Breast epithelium (tissue), 4 donors: ENCODE results near the gene FAM131C. TPM values are rescaled to one million over a fixed set of nuclear protein-coding genes. Genes with fewer than 3 reads are reported as not detected.
"Not testable (repeated sequence)": the region's sequence is repeated elsewhere in the genome, so short reads cannot be mapped to it uniquely, and the experiment has no call there.

Source experiments
- DNase-seq, 2 donors: peaks; one replicate each; pipeline ENCODE4 v3.0.0-alpha.2; 2019; ENCODE audit warnings: low spot score in 2 of 2
- H3K27ac ChIP-seq, 2 donors: fragments of 200-600 bp; sonication (generic) in 1 of 2; one replicate each; pipeline ENCODE4 v1.5.1; 2016 to 2019; ENCODE audit warnings: mild to moderate bottlenecking in 1 of 2
- H3K27me3 ChIP-seq, 2 donors: fragments of 200-600 bp; sonication (generic) in 1 of 2; one replicate each; pipeline versions ENCODE4 v1.5.1 to v1.6.0; 2017 to 2019; ENCODE audit warnings: control low read depth in 1 of 2, mild to moderate bottlenecking in 1 of 2
- H3K36me3 ChIP-seq: fragments of 200-600 bp; one replicate; pipeline ENCODE4 v1.5.1; 2019
- H3K4me1 ChIP-seq, 2 donors: fragments of 200-600 bp; sonication (generic); one replicate each; pipeline ENCODE4 v1.5.1; 2016 to 2019; ENCODE audit warnings: control low read depth in 1 of 2
- H3K4me3 ChIP-seq, 3 donors: fragments of 200-600 bp; sonication (generic); 1 replicate in 2 of 3; 2 replicates in 1 of 3; pipeline ENCODE4 v1.5.1; 2016 to 2019; ENCODE audit warnings: mild to moderate bottlenecking in 3 of 3, moderate library complexity in 2 of 3
- H3K9me3 ChIP-seq, 2 donors: fragments of 200-600 bp; sonication (generic) in 1 of 2; one replicate each; pipeline ENCODE4 v1.5.1; 2016 to 2019; ENCODE audit warnings: control low read depth in 1 of 2
- POLR2A ChIP-seq: fragments of 450-650 bp; IDR thresholded peaks from one replicate; pipeline ENCODE4 v1.6.1; 2016; ENCODE audit warnings: antibody characterized with exemption, mild to moderate bottlenecking, moderate library complexity
- POLR2AphosphoS5 ChIP-seq, 3 donors: sonication (generic); formaldehyde crosslinking; IDR thresholded peaks; one replicate each; pipeline ENCODE4 v1.6.1; 2017; ENCODE audit warnings: antibody characterized with exemption in 3 of 3
- intact Hi-C: fragments of 100-400 bp; cut with DNase I; formaldehyde crosslinking; loops from one replicate; pipeline ENCODE4 v1.15.1; 2023; ENCODE audit warnings: low total_unique reads
- total RNA-seq, 3 donors: library from RNA; depleted of rRNA; stranded (reverse); fragments of >200 nt; gene quantifications; one replicate each; pipeline ENCODE4 v1.1.0, GENCODE V29; 2016
- TF ChIP-seq, protein P1 (sequence below), 3 donors: fragments of 450-650 bp; IDR thresholded peaks; one replicate each; pipeline ENCODE4 v1.5.1; 2016 to 2017; ENCODE audit warnings: antibody characterized with exemption in 3 of 3, mild to moderate bottlenecking in 3 of 3, moderate library complexity in 3 of 3

FAM131C gene
- total RNA-seq, 3 donors from 2014 or later: not detected

DNA sequence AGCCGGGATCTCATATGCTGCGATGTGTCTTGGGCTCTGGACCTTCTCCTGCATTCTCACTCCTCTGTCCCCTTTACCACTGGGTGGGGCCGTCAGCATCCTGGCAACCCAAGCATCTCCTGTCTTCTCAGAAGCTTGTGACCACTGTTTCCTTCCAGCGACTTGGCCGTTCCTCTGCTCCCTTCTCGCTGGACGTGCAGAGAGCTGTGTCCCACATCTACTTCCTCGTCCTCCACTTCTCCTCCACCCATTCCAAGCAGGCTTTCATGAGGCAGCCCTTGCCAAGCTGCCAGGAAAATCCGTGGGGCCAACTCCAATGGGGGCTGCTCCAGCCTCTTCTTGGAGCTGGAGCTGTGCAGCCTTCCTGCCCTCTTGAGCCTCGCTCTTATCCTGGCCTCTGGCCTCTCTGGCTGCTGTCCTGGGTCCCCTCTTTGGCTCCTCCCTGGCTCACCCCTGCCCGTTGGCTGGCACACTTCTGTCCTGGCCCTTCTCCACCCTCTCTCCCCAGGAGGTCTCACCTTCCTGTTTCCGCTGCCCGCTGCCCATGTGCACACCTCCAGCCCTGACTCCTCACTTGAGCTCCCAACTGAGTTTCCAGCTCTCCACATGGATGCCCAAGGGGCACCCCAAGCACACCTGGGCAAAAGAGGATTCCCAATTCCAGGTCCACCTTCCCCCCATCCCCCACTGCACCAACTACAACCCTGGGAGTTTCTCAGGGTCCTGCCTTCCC is 8.7 kb downstream of the FAM131C start:
- Histone ChIP-seq H3K4me3 (no peak overlapping the region), H3K9me3 (no peaks in the 10 kb centered on the region), H3K36me3 (no peaks in the 10 kb centered on the region), H3K27ac (no peak overlapping the region), H3K27me3 (no peaks in the 10 kb centered on the region), H3K4me1 (peaks cover 0 to 7% of the 10 kb centered on the region in 2 donors)
- no peak for DNase-seq
- intact Hi-C loops: no loop called here
- TF ChIP-seq, protein P1, sequence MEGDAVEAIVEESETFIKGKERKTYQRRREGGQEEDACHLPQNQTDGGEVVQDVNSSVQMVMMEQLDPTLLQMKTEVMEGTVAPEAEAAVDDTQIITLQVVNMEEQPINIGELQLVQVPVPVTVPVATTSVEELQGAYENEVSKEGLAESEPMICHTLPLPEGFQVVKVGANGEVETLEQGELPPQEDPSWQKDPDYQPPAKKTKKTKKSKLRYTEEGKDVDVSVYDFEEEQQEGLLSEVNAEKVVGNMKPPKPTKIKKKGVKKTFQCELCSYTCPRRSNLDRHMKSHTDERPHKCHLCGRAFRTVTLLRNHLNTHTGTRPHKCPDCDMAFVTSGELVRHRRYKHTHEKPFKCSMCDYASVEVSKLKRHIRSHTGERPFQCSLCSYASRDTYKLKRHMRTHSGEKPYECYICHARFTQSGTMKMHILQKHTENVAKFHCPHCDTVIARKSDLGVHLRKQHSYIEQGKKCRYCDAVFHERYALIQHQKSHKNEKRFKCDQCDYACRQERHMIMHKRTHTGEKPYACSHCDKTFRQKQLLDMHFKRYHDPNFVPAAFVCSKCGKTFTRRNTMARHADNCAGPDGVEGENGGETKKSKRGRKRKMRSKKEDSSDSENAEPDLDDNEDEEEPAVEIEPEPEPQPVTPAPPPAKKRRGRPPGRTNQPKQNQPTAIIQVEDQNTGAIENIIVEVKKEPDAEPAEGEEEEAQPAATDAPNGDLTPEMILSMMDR (IDR thresholded peaks at IDR 0.05): no peak
- TF ChIP-seq POLR2A: no peak
- no peak for TF ChIP-seq POLR2AphosphoS5 (IDR thresholded peaks at IDR 0.05)

DNA sequence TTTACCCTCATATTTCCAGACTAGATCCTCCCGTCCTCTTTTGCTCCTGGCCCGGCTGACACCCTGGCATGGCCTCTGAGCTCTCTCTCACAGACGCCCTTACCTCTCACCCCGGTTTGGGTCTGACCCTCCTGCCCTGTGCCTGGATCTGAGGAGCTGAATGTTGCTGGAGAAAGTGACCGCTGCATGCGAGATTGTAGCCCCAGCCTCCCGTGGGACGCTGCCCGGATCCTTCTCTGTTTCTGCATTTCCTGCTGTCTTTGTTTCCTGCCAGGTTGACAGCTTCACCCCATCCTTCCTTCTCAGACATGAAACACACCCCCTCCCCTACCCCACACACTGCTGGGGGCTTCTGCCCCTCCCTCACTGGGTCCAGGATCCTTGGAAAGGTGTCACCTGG is 9.5 kb downstream of the FAM131C start:
- Histone ChIP-seq H3K27ac (no peak overlapping the region), H3K9me3 (no peaks in the 10 kb centered on the region), H3K4me1 (peaks cover 0 to 7% of the 10 kb centered on the region in 2 donors), H3K27me3 (no peaks in the 10 kb centered on the region), H3K4me3 (no peak overlapping the region), H3K36me3 (no peaks in the 10 kb centered on the region)
- TF ChIP-seq, protein P1 (IDR thresholded peaks at IDR 0.05): no peak
- TF ChIP-seq POLR2AphosphoS5 (IDR thresholded peaks at IDR 0.05) (no peak), POLR2A (no peak)
- DNase-seq: no peak
- intact Hi-C loops: no loop called here

DNA sequence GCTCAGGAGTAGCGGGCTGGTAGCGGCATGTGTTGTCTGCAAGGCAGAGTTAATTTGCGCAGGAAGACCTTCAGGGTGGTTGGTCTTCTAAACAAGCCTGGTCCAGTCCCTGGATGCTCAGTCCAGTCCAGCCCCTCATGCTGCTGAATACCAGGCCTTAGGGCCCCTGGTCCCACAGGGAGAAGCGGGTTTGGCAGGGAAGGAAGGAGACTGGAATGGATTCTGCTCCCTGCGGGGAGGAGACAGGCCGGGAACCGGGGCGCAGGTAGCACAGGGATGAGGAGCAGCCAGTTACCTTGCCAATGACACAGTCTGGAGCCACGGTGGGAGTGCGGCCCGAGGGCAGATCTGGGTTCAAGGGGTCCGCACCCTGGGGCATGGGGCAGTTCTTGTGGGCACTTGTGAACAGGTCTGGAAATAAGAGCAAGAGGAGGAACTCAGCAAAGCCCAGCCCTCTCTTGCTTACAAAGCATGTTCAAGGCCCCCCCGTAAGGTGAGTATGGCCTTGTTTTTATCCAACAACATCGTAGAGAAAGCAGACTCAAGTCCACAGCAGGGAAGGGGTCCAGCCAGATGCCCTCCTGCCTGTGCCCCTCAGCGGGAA is 10.1 kb downstream of the FAM131C start:
- intact Hi-C loops: no loop called here
- Histone ChIP-seq H3K4me1 (peaks cover 0 to 2% of the 10 kb centered on the region in 2 donors), H3K36me3 (no peaks in the 10 kb centered on the region), H3K27ac (no peak overlapping the region), H3K4me3 (no peak overlapping the region), H3K9me3 (no peaks in the 10 kb centered on the region), H3K27me3 (no peaks in the 10 kb centered on the region)
- no peak for DNase-seq
- TF ChIP-seq POLR2AphosphoS5 (IDR thresholded peaks at IDR 0.05): no peak
- TF ChIP-seq, protein P1 (IDR thresholded peaks at IDR 0.05): no peak
- TF ChIP-seq POLR2A: no peak

DNA sequence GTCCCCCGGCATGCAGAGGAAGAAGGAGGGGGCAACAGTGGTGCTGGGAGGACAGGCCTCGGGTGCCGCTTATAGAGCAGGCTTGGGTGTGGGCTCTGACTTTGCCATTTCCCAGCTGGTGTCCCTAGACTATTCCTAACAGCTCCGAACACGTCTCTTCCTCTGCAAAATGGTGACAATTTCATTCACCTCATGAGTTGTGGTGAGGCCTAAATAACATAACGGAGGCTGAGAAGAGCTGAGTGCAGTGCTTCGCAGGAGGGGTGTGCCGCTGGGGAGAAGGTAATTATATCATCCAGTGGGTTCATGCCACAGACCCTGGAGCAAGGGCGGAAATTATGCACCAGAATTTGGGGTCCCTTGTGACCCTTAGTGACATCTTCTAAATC is 10.8 kb downstream of the FAM131C start:
- H3K4me1 ChIP-seq, H3K27ac ChIP-seq, H3K36me3 ChIP-seq, intact Hi-C loops, H3K4me3 ChIP-seq, DNase-seq, H3K27me3 ChIP-seq, H3K9me3 ChIP-seq: not testable (repeated sequence)

DNA sequence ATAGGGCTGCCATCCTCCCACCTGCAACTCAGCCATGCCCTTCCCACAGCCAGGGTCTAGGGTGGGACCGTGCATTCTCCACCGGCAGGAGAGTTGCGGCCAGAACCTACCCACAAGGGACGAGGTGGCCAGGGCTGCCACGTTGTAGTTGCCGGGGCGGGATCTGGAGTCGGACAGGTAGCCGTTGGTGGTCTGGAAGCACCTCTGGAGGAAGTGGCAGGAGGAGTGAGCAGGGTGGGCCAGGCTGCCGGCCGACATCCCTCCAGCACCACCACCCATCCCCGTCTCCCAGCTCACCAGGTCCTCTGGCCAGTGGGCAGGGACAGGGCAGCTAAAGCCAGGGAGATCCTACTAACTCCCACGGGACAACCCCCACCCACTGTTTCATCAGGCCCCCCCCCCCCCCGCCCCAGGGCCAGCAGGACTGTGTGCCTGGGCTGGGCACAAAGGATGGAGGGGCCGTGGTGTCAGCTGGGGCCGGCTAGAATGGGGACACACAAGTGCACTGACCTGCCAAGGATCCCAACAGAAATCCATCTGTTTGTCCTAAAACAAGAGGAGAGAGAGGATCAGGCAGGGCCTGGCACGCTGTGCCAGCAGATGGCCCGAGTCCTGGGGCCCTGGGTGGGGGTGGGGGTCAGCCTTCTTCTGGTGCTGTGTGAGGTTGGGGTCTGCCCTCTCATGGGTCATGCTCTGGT is 11.3 kb downstream of the FAM131C start:
- not testable (repeated sequence) for H3K36me3 ChIP-seq, DNase-seq

DNA sequence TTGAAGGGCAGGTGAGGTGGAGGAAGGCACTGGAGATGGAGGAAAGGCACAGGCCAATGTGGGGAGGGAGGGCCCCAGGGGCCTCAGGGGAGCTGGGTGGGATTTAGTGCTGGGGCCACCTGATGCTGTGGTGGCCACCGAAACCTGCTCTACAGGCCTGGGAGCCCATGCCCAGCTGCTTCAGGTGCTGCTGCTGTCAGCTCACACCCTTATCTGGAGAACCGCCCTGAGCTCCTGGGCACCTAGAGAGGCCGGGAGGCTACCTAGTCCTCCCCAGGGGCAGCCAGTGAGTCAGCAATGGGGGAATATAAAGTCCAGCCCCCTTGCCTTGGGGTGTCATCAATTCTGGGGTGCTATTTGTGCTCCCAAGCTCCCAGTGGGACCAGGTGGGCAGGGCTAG is 12.2 kb downstream of the FAM131C start:
- H3K4me3 ChIP-seq: no peak overlapping the region
- no peaks in the 10 kb centered on the region for H3K27me3 ChIP-seq
- no peak for DNase-seq
- intact Hi-C loops: no loop called here
- H3K27ac ChIP-seq: no peak overlapping the region
- H3K4me1 ChIP-seq: no peaks in the 10 kb centered on the region
- H3K36me3 ChIP-seq: no peaks in the 10 kb centered on the region
- no peaks in the 10 kb centered on the region for H3K9me3 ChIP-seq
- no peak for TF ChIP-seq POLR2AphosphoS5 (IDR thresholded peaks at IDR 0.05)
- no peak for TF ChIP-seq POLR2A
- TF ChIP-seq, protein P1 (IDR thresholded peaks at IDR 0.05): no peak

More for the DNA sequence above, 11.3 kb downstream of the FAM131C start:
- H3K27me3 ChIP-seq, H3K4me1 ChIP-seq, H3K4me3 ChIP-seq, intact Hi-C loops, H3K9me3 ChIP-seq, H3K27ac ChIP-seq: not testable (repeated sequence)

DNA sequence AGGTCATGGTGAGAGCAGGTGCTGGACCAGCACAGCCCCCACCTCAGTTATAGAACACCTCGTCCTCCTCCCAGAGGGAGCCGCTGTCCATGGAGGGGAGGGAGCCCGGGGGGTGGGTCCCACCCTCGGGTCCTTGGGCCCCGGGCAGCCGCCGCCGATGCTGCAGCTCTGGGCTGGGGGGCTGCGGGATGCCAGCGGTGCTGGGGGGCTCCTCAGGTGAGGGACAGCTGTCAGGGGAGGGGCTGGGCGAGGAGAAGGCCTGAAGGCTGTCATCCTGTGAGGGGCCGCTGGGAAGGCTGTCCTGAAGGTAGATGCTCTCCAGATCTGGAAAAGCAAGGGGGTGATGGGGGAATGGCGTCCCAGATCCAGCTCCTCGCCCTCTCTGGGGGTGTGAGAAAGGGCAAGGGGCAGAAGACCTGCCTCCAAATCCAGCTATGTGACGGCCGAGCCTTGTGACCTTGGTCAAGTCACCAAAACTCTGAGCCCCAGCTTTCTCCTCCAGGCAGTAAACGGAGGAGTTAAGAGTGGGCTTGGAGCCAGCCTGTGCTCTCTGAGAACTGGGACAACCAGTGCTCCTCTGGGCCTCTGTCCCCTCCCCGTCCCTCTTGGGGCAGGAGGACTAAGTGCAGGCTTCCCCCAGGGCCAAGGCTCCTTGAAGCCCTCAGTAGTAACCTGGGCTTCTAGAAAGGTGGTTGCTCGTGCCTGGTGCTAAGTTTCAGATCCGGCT is 14.9 kb downstream of the FAM131C start:
- H3K27me3 ChIP-seq, H3K4me3 ChIP-seq, H3K9me3 ChIP-seq, H3K4me1 ChIP-seq, intact Hi-C loops, DNase-seq, H3K36me3 ChIP-seq, H3K27ac ChIP-seq: not testable (repeated sequence)

DNA sequence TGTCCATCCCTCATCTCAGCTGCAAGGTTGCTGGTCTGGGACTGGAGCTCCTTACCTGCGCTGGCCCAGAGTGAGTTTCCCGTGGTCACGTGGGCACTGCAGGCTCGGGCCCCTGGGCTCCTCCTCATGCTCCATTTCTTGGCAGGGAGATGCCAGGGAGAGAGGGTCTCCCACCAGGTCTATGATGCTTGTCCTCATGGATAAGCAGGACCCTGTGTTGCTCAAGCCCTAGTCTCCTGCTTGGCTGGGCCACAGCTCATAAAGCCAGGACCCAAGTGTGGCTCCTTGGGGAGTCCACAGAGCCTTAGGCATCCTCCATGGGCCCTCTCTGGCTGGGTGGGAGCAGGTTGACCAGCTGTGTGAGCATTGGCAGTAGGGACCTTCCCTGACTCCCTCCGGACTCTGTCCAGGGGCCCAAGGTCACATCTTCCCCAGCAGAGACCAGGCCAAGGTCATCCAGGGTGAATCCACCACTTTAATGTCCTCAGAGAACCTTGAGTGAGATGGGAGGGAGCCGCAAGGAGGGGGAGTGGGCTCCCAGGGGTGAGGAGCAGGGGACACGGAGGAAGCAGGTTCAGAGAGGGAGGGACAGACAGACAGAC is 16.0 kb downstream of the FAM131C start:
- H3K27me3 ChIP-seq, DNase-seq: not testable (repeated sequence)
- intact Hi-C loops: loop anchor here (2.0 kb wide), 1 partner anchor 21 kb away; no protein-coding TSS in a partner anchor

More for the DNA sequence above, 16.0 kb downstream of the FAM131C start:
- H3K9me3 ChIP-seq, H3K4me3 ChIP-seq, H3K27ac ChIP-seq, H3K36me3 ChIP-seq, H3K4me1 ChIP-seq: not testable (repeated sequence)
